ENCODE data around the gene WLS.

Gene WLS

GRCh38 chr1:68198752-68199151 lies 33.6 kb downstream of the WLS start:
- DNase-seq (ENCODE audit: low read depth, low spot score), result no peak
- no peaks in the 10 kb centered on the region for H3K4me1 ChIP-seq (ENCODE audit: insufficient read depth, insufficient read length)
- no peak overlapping the region for H3K4me3 ChIP-seq (ENCODE audit: insufficient read length, low read depth)

GRCh38 chr1:68197891-68198290 lies 34.4 kb downstream of the WLS start:
- Histone ChIP-seq H3K4me1 (ENCODE audit: insufficient read depth, insufficient read length) (no peaks in the 10 kb centered on the region), H3K27me3 (ENCODE audit: insufficient read depth, insufficient read length) (no peaks in the 10 kb centered on the region), H3K9ac (ENCODE audit: insufficient read length, low read depth) (no peak overlapping the region), H3K36me3 (ENCODE audit: insufficient read depth, insufficient read length, low read length) (peaks cover 21% of the 10 kb centered on the region), H3K9me3 (ENCODE audit: insufficient read depth, low read length) (no peaks in the 10 kb centered on the region), H3K4me3 (ENCODE audit: insufficient read length, low read depth) (no peak overlapping the region)
- DNase-seq (ENCODE audit: low read depth, low spot score), result no peak
- TF ChIP-seq YY1 (IDR thresholded peaks at IDR 0.05; ENCODE audit: insufficient read depth, insufficient read length), result no peak
- no peak for TF ChIP-seq ZNF274 (IDR thresholded peaks at IDR 0.05; ENCODE audit: low read depth, low read length)
- no peak for TF ChIP-seq SUZ12 (IDR thresholded peaks at IDR 0.05; ENCODE audit: extremely low read depth, insufficient read depth, insufficient read length)

More at GRCh38 chr1:68198752-68199151, 33.6 kb downstream of the WLS start:
- H3K27me3 ChIP-seq (ENCODE audit: insufficient read depth, insufficient read length), result no peaks in the 10 kb centered on the region
- H3K36me3 ChIP-seq (ENCODE audit: insufficient read depth, insufficient read length, low read length), result peaks cover 16% of the 10 kb centered on the region
- TF ChIP-seq SUZ12 (IDR thresholded peaks at IDR 0.05; ENCODE audit: extremely low read depth, insufficient read depth, insufficient read length) (no peak), YY1 (IDR thresholded peaks at IDR 0.05; ENCODE audit: insufficient read depth, insufficient read length) (no peak), ZNF274 (IDR thresholded peaks at IDR 0.05; ENCODE audit: low read depth, low read length) (no peak)
- H3K9me3 ChIP-seq (ENCODE audit: insufficient read depth, low read length), result no peaks in the 10 kb centered on the region
- no peak overlapping the region for H3K9ac ChIP-seq (ENCODE audit: insufficient read length, low read depth)

DNA sequence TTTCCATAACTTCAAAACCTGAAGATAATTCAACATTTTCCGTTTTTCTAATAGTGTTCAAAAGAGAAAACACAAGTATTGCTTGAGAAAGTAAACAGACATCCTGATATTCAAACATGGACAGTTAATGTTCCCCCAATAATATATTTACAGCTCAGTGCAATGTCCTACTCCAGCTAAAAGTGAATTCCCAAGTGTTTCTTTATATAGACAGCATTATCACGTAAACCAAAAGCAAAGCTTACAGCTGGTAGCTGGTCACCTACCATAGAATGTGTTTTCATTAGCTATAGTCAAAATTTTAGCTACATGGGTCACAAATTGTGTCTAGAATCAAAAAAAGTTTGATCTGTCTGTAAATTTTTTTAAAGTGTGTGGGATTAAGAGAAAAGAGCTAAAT lies 34.9 kb downstream of the WLS start:
- no peak overlapping the region for H3K4me3 ChIP-seq (ENCODE audit: insufficient read length, low read depth)
- DNase-seq (ENCODE audit: low read depth, low spot score), result no peak
- no peak for TF ChIP-seq ZNF274 (IDR thresholded peaks at IDR 0.05; ENCODE audit: low read depth, low read length)
- no peak for TF ChIP-seq YY1 (IDR thresholded peaks at IDR 0.05; ENCODE audit: insufficient read depth, insufficient read length)
- TF ChIP-seq SUZ12 (IDR thresholded peaks at IDR 0.05; ENCODE audit: extremely low read depth, insufficient read depth, insufficient read length), result no peak

DNA sequence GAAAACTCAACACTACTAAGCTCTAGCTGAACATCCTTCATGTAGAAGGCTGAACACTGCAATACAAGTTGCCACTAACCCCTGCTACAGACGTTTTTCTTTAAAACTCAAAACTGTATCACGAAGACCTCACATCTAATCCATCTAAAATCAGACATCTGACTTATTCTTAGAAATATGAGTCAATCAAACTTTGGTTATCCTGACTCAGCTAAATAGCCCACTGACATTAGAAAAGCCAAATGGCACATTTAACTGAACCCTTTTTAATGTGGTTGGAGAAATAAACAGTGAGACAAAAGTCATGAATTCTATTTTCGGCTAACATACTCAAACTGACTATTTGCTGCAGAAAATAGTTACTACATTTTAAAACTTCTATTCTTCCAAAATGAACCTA lies 35.6 kb downstream of the WLS start:
- H3K9ac ChIP-seq (ENCODE audit: insufficient read length, low read depth), result no peak overlapping the region
- TF ChIP-seq YY1 (IDR thresholded peaks at IDR 0.05; ENCODE audit: insufficient read depth, insufficient read length) (no peak), ZNF274 (IDR thresholded peaks at IDR 0.05; ENCODE audit: low read depth, low read length) (no peak), SUZ12 (IDR thresholded peaks at IDR 0.05; ENCODE audit: extremely low read depth, insufficient read depth, insufficient read length) (no peak)
- no peaks in the 10 kb centered on the region for H3K9me3 ChIP-seq (ENCODE audit: insufficient read depth, low read length)
- peaks cover 27% of the 10 kb centered on the region for H3K36me3 ChIP-seq (ENCODE audit: insufficient read depth, insufficient read length, low read length)
- no peaks in the 10 kb centered on the region for H3K4me1 ChIP-seq (ENCODE audit: insufficient read depth, insufficient read length)
- no peak overlapping the region for H3K4me3 ChIP-seq (ENCODE audit: insufficient read length, low read depth)
- no peaks in the 10 kb centered on the region for H3K27me3 ChIP-seq (ENCODE audit: insufficient read depth, insufficient read length)
- no peak for DNase-seq (ENCODE audit: low read depth, low spot score)

More for the DNA sequence above, 34.9 kb downstream of the WLS start:
- H3K9ac ChIP-seq (ENCODE audit: insufficient read length, low read depth), result no peak overlapping the region
- H3K4me1 ChIP-seq (ENCODE audit: insufficient read depth, insufficient read length), result no peaks in the 10 kb centered on the region
- no peaks in the 10 kb centered on the region for H3K27me3 ChIP-seq (ENCODE audit: insufficient read depth, insufficient read length)
- H3K36me3 ChIP-seq (ENCODE audit: insufficient read depth, insufficient read length, low read length), result peaks cover 23% of the 10 kb centered on the region
- no peaks in the 10 kb centered on the region for H3K9me3 ChIP-seq (ENCODE audit: insufficient read depth, low read length)

- Histone ChIP-seq H3K9ac (ENCODE audit: insufficient read length, low read depth) (no peak overlapping the region), H3K4me1 (ENCODE audit: insufficient read depth, insufficient read length) (no peaks in the 10 kb centered on the region), H3K9me3 (ENCODE audit: insufficient read depth, low read length) (no peaks in the 10 kb centered on the region; the same call in 1 of the 2 replicates), H3K27me3 (ENCODE audit: insufficient read depth, insufficient read length) (no peaks in the 10 kb centered on the region), H3K4me3 (ENCODE audit: insufficient read length, low read depth) (no peak overlapping the region), H3K36me3 (ENCODE audit: insufficient read depth, insufficient read length, low read length) (peaks cover 71% of the 10 kb centered on the region)
- no peak for TF ChIP-seq YY1 (IDR thresholded peaks at IDR 0.05; ENCODE audit: insufficient read depth, insufficient read length)
- TF ChIP-seq SUZ12 (IDR thresholded peaks at IDR 0.05; ENCODE audit: extremely low read depth, insufficient read depth, insufficient read length), result no peak
- TF ChIP-seq ZNF274 (IDR thresholded peaks at IDR 0.05; ENCODE audit: low read depth, low read length), result no peak
- DNase-seq (ENCODE audit: low read depth, low spot score), result no peak
Observed at GRCh38 chr1:68191717-68192116, 40.6 kb downstream of the WLS start.

GRCh38 chr1:68188644-68189340 lies 43.5 kb downstream of the WLS start:
- no peak overlapping the region for H3K4me3 ChIP-seq (ENCODE audit: insufficient read length, low read depth)
- TF ChIP-seq ZNF274 (IDR thresholded peaks at IDR 0.05; ENCODE audit: low read depth, low read length) (no peak), YY1 (IDR thresholded peaks at IDR 0.05; ENCODE audit: insufficient read depth, insufficient read length) (no peak), SUZ12 (IDR thresholded peaks at IDR 0.05; ENCODE audit: extremely low read depth, insufficient read depth, insufficient read length) (no peak)
- H3K36me3 ChIP-seq (ENCODE audit: insufficient read depth, insufficient read length, low read length), result peaks cover 91% of the 10 kb centered on the region
- no peaks in the 10 kb centered on the region; the same call in 1 of the 2 replicates for H3K9me3 ChIP-seq (ENCODE audit: insufficient read depth, low read length)
- no peaks in the 10 kb centered on the region for H3K4me1 ChIP-seq (ENCODE audit: insufficient read depth, insufficient read length)
- no peak for DNase-seq (ENCODE audit: low read depth, low spot score)
- no peaks in the 10 kb centered on the region for H3K27me3 ChIP-seq (ENCODE audit: insufficient read depth, insufficient read length)
- H3K9ac ChIP-seq (ENCODE audit: insufficient read length, low read depth), result no peak overlapping the region

DNA sequence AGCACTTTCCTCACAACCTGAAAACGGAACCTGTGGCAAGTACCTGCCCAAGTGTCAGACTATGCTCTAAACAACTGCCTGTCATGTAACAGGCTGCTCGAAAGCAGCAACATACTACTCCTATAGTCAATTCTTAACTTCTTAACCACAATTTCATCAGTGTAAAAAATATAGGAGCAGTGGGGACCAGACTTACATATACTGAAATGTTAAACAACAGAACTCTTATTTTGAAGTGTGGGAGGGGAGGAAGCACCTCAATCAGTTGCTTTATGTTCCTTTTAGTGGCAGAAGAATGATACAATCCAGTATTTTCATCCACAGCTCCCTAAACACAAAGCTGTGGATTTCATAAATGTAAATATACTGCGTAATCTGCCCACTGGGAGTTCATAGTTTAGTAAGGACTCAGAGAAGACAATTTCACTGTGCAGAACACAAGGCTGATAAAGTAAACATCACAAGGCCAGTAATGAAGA lies 44.2 kb downstream of the WLS start:
- no peak overlapping the region for H3K9ac ChIP-seq (ENCODE audit: insufficient read length, low read depth)
- DNase-seq (ENCODE audit: low read depth, low spot score), result no peak
- no peak overlapping the region for H3K4me3 ChIP-seq (ENCODE audit: insufficient read length, low read depth)
- no peak for TF ChIP-seq YY1 (IDR thresholded peaks at IDR 0.05; ENCODE audit: insufficient read depth, insufficient read length)
- no peak for TF ChIP-seq ZNF274 (IDR thresholded peaks at IDR 0.05; ENCODE audit: low read depth, low read length)
- no peak for TF ChIP-seq SUZ12 (IDR thresholded peaks at IDR 0.05; ENCODE audit: extremely low read depth, insufficient read depth, insufficient read length)
- peaks cover 90% of the 10 kb centered on the region for H3K36me3 ChIP-seq (ENCODE audit: insufficient read depth, insufficient read length, low read length)
- no peaks in the 10 kb centered on the region for H3K4me1 ChIP-seq (ENCODE audit: insufficient read depth, insufficient read length)
- H3K27me3 ChIP-seq (ENCODE audit: insufficient read depth, insufficient read length), result no peaks in the 10 kb centered on the region
- no peaks in the 10 kb centered on the region; the same call in 1 of the 2 replicates for H3K9me3 ChIP-seq (ENCODE audit: insufficient read depth, low read length)
